Measurements from ENCODE around the gene CAMK2D.

DNA sequence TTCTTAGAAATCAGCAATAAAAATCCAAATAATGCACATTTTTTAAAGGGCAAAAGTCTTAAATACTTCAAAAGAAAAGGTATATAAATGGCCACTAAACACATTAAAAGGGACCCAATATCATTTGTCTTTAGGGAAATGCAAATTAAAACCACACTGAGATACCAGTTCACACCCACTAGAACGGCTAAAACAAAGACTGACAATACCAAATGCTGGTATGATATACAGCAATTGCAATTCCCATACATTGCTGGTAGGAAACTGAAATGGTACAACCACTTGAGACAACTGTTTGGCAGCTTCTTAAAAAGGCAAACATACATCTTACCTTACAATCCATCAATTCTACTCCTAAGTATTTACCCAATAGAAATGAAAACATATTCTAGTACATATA is 33.7 kb downstream of the CAMK2D start:
- TF ChIP-seq, protein P1, sequence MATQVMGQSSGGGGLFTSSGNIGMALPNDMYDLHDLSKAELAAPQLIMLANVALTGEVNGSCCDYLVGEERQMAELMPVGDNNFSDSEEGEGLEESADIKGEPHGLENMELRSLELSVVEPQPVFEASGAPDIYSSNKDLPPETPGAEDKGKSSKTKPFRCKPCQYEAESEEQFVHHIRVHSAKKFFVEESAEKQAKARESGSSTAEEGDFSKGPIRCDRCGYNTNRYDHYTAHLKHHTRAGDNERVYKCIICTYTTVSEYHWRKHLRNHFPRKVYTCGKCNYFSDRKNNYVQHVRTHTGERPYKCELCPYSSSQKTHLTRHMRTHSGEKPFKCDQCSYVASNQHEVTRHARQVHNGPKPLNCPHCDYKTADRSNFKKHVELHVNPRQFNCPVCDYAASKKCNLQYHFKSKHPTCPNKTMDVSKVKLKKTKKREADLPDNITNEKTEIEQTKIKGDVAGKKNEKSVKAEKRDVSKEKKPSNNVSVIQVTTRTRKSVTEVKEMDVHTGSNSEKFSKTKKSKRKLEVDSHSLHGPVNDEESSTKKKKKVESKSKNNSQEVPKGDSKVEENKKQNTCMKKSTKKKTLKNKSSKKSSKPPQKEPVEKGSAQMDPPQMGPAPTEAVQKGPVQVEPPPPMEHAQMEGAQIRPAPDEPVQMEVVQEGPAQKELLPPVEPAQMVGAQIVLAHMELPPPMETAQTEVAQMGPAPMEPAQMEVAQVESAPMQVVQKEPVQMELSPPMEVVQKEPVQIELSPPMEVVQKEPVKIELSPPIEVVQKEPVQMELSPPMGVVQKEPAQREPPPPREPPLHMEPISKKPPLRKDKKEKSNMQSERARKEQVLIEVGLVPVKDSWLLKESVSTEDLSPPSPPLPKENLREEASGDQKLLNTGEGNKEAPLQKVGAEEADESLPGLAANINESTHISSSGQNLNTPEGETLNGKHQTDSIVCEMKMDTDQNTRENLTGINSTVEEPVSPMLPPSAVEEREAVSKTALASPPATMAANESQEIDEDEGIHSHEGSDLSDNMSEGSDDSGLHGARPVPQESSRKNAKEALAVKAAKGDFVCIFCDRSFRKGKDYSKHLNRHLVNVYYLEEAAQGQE (IDR thresholded peaks at IDR 0.05; ENCODE audit: insufficient read depth in 1 of 2, low read depth in 2 of 2, low read length in 2 of 2), result no peak
- no peak for TF ChIP-seq POLR2AphosphoS5 (IDR thresholded peaks at IDR 0.05; ENCODE audit: low read depth, low read length)
- no peak for TF ChIP-seq SIN3A (IDR thresholded peaks at IDR 0.05; ENCODE audit: borderline replicate concordance, insufficient read depth, low read length)
- no peak for TF ChIP-seq FOXP2 (optimal IDR thresholded peaks at IDR 0.05; ENCODE audit: borderline replicate concordance, extremely low read depth, extremely low read length, insufficient read depth)

All from PFSK-1 (cell line).